GM12873 (cell line): ENCODE measurements around the gene CTNNA3.

Experiments used
- TF ChIP-seq, protein P1 (sequence below): IDR thresholded peaks from 2 replicates; pipeline ENCODE4 v1.5.1; 2012; ENCODE audit warnings: low read depth, mild to moderate bottlenecking, moderate library complexity, low read length, control low read depth; ENCODE audit not compliant: insufficient read depth; ENCODE audit errors: missing control alignments

CTNNA3 gene

DNA sequence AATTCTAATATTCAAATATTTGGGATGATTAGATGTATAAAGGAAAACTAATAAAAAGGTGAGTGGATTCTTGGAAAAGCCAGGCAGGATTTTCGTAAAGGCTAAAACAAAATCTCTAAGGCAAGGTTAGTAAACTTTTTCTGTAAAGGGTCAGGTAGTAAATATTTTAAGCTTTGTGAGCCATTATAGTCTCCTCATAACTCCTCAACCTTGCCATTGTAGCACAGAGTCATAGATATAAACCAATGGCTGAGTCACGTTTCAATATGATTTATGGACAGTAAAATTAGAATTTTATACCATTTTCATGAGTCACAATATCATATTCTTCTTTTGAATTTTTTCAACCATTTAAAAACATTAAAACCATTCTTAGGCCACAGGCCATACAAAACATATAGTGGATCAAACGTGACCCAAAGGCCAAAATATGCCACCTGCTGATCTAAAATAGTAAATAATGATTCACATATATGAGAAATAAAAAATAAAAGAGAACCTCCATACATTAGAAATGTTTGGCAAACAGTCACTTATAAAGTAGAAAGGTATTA, 1422.0 kb downstream of the CTNNA3 start:
- TF ChIP-seq, protein P1, sequence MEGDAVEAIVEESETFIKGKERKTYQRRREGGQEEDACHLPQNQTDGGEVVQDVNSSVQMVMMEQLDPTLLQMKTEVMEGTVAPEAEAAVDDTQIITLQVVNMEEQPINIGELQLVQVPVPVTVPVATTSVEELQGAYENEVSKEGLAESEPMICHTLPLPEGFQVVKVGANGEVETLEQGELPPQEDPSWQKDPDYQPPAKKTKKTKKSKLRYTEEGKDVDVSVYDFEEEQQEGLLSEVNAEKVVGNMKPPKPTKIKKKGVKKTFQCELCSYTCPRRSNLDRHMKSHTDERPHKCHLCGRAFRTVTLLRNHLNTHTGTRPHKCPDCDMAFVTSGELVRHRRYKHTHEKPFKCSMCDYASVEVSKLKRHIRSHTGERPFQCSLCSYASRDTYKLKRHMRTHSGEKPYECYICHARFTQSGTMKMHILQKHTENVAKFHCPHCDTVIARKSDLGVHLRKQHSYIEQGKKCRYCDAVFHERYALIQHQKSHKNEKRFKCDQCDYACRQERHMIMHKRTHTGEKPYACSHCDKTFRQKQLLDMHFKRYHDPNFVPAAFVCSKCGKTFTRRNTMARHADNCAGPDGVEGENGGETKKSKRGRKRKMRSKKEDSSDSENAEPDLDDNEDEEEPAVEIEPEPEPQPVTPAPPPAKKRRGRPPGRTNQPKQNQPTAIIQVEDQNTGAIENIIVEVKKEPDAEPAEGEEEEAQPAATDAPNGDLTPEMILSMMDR = no peak

DNA sequence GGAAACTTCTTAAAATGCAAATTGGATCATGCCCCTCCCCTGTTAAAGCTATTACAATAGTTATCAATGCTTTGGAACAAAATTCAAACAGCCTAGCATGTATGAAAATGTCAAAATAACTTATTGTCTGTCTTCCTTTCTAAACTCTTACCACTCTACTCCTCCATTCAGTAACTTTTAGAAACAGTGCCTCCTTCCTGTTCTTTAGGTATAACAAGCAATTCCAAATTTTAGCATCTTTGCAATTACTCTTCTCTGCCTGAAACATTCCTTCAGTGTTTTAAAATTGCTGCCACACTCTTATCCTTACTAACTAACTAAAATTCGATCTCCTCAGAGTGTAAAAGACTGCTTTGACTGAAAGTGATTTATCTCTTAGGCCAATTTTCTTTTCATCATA, 1430.6 kb downstream of the CTNNA3 start:
- TF ChIP-seq, protein P1 = no peak

DNA sequence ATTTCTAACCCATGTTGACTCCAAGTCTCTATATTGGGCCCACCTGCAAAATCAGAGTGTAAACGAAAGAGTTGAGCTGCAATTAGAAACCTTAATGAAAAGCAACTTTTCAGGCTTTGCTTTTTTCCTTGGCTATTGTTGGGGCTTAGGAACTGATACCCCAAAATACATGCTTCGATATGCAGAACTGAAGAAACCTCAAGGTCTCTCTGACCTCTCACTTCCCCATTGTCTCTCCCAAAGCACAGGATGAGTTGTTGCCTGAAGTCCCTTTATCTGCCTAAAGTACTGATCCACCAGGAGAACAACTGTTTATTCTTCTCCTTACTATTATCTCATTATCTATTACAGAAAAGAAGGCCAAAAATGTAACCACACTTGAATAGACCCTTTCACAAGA, 1436.2 kb downstream of the CTNNA3 start:
- TF ChIP-seq, protein P1 = no peak

DNA sequence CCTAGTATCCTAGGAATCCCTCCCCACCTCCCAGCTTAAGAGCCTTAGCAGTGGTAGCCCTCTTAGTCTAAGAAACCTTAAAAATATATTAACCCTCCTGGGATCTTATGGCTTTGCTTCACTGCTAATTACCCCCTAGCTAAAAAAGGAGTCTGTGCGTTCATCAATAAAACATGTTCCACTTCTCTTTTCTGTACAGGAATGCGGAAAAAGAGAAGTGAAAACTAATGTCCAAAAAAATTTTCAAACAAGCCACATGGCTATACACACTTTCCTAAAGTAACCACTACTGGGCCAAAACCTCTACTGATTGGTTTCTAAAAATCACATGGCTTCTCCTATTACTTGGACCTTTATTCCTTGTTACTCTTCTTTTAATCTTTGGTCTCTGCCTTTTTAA, 1437.3 kb downstream of the CTNNA3 start:
- TF ChIP-seq, protein P1 = no peak

DNA sequence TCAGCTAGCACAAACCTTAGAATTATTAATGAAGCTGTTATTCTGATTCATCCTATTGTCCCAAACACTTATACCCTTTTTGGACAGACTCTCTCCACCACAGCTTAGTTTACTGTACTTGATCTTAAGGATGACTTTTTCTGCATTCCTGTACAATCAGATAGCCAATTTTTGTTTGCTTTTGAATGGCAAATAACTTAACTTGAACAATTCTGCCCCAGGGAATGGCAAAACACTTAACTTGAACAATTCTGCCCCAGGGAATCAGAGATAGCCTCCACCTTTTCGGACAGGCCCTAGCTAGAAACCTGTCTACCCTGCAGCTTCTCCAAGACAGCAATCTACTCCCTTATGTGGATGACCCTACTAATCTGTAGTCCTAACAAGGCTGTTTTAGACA, 1438.2 kb downstream of the CTNNA3 start:
- TF ChIP-seq, protein P1 = no peak

DNA sequence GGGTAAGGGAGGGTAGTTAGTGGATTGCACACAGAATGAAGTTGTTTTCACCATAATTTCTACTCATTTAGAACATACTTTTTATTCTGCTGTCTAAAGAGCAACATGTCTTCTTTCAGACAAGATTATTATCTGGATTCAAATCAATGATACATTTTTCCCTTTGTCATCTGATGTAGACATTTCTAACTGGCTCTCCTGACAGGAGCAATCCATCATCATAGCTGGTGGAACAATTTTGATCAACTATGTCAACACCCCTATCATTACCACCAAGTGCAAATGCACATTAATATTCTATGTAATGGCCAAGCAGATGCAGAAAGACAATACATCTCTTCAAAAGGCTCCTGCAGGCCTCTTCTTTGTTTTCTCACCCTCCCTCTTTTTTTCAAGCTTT, 1443.0 kb downstream of the CTNNA3 start:
- TF ChIP-seq, protein P1 = no peak

DNA sequence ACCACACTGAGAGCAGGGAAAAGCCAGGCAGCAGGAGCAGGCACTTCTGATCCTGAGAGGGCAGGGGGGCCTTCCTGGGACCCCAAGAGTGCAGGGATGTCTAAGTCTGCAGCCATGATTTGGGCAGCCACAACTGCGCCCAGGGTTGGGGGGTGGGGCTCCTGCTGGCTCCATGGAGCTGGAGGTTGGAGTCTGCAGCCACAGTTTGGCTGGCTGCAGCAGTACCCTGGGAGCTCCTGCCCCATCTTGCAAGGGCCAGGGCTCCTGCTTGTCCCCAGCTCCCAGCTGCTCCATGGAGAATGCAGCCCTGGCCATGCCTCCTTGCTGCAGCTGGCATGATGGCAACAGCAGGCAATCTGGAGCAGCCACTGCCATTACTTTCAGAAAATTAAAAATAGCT, 1449.8 kb downstream of the CTNNA3 start:
- TF ChIP-seq, protein P1 = no peak
